ENCODE measurements around the gene KIAA1755.
"Not testable (repeated sequence)": the region's sequence is repeated elsewhere in the genome, so short reads cannot be mapped to it uniquely, and the experiment has no call there.

The KIAA1755 gene

GRCh38 chr20:38290829-38291814 is 30.6 kb upstream of the KIAA1755 start:
- DNase-seq = no peak

DNA sequence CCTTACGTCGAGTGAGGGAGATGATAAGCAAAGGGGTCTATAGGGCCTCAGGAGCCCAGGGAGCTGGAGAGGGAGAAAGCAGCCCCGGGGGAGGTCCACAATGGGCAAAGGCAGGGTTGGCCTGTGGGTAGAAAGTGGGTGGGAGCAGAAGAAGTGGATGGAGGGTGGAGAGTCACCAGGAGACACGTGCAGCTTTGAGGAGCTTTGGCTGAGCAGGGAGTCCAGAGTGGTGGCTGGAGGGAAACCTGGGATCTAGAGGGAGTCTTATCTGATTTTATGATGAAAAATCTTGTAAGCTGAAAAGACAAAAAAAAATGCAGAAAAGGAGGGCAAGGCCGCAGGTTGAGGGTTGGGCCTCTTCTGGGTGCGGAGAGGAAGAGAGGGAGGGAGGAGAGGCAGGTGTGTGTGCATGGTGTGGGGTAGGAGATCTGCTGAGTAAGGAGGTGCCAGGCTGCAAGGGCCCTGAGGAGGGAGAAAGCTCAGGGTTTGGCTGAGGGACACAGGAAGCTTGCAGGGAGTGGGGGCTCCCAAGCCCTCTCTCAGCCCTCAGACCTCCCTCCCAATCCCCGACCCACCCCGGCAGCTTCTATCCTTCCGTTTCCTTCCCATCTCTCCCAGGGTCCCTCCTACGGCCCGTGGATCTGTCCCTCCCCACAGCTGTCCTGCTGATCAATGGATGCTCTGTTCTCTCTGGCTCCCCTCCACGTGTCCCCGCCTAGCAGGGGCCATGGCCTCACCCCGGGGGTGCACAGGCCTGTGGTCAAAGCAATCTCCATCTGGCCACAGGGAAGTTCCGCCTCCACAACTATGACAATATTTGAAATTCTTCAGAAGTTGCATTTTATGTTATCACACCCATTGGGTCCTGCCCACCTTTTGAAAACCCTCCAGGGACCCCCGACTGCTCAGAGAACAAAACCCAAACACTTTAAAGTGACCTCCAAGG is 26.3 kb upstream of the KIAA1755 start:
- no peak for DNase-seq

GRCh38 chr20:38284893-38285444 is 24.4 kb upstream of the KIAA1755 start:
- no peak for DNase-seq

DNA sequence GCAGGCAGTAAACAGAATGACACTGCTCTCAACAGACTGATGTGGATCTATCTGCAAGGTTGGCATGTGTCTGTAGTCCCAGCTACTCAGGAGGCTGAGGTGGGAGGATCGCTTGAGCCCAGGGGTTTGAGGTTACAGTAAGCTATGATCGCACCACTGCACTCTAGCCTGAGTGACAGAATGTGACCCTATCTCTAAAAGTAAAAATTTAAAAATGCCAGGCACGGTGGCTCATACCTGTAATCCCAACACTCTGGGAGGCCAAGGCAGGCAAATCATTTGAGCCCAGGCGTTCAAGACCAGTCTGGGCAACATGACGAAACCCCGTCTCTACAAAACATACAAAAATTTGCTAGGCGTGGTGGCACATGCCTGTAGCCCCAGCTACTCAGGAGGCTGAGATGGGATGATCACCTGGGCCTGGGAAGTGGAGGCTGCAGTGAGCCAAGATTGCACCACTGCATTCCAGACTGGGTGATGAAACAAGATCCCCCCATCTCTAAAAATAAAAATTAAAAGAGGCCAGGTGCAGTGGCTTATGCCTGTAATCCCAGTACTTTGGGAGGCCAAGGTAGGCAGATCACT is 23.6 kb upstream of the KIAA1755 start:
- DNase-seq = not testable (repeated sequence)

DNA sequence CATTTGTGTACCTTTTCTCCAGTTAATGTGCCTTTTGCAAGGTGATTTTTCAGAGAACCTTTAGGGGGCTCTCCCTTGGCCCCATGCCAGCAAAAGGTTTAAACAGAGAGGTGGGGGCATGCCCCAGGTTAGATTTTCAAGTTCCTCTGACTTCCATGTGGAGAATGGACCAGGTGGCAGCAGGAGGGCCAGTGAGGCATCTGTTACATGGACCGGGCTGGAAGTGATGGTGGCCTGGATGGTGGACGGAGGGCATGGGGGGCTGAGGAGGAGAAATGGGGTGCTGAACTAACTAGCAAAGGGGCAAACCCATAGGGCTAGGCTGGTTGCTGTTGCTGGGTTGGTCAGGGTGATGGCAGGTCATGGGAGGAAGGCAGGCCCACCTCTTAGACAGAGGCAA is 22.7 kb upstream of the KIAA1755 start:
- DNase-seq = no peak

- not testable (repeated sequence) for DNase-seq
Measured at GRCh38 chr20:38281176-38281915, 20.8 kb upstream of the KIAA1755 start.

DNA sequence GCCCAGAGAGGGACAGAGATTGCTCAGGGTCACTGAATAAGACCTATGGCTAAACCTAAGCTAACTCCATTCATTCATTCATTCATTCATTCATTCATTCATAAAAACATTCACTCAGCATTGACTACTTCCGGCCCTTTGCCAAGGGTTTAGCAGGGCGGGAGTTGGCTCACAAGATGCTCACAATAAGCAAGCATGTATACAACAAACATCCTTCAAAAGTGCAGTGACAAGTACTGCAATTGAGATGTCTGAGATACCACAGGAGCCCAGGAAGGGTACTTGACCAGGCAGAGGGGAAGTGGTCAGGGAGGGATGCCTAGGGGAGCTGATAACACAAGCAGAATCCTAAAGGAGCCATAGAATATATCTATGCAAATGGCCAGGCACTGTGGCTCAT is 18.2 kb upstream of the KIAA1755 start:
- DNase-seq = no peak

DNA sequence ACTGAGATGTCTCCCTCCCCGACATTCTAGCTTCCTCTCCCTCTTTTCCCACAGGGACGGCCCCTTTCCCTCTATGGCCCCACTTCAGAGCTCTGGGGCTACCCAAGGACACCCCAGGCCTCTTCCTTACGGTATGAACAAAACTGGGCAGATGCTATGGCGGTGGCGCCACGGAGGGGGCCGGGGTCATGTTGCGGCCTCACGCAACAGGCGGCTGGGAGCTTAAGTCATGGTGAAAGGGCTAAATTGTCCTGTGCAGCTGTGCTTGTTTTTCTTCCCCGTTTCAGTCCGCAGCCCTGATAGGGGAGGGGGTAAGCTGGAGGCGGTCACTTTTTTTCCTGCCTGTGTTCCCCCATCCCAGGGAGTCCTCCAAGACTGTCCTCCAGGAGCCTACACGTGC is 17.6 kb upstream of the KIAA1755 start:
- no peak for DNase-seq

DNA sequence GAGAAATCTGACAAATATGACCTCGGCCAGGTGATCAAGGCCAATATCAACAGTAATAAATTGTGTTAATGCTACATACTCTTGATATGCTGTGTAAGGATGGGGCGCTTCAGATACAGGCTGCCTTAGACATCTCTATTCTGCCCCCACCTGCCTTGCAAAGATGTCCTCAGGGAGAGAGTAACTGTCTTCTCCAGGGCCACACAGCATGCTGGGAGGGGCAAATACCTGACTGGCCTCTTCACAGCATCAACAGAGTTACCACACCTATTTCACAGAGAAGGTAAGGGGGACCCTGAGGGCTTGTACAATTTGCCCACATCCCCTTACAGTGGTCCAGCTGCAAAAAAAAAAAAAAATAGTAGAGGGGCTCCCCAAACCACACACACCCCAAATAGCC is 17.2 kb upstream of the KIAA1755 start:
- no peak for DNase-seq

DNA sequence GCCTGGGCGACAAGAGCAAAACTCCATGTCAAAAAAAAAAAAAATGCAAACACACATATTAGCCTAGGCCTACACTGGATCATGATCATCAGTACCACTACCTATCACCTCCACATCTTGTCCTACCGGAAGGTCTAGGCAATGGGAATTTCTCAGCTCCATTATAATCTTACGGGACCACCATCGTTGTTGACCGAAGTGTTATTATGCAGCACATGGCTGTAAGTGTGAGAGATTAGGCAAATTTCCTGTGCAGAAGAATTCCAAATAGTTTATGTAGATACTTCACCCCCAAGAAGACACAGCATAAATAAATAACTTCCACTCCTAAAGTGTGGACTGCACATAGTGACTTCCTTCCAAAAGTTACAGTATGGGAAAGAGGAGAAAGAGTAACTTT is 16.8 kb upstream of the KIAA1755 start:
- no peak for DNase-seq

DNA sequence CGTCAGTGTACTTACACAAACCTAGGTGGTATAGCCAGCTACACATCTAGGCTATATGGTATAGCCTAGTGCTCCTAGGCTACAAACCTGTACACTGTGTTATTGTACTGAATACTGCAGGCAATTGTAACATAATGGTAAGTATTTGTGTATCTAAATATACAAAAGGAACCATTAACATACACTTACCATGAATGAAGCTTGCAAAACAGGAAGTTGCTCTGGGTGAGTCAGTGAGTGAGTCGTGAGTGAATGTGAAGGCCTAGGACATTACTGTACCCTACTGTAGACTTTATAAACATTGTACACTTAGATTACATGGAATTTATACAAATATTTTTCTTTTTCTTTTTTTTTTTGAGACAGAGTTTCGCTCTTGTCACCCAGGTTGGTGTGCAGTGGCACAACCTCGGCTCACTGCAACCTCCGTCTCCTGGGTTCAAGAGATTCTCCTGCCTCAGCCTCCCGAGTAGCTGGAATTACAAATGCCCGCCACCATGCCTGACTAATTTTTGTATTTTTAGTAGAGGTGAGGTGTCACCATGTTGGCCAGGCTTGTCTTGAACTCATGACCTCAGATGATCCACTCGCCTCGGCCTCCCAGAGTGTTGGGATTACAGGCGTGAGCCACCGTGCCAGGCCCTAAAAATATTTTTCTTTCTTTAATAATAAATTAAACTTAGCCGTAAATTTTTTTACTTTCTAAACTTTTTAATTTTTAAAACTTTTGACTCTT is 15.4 kb upstream of the KIAA1755 start:
- DNase-seq = no peak

DNA sequence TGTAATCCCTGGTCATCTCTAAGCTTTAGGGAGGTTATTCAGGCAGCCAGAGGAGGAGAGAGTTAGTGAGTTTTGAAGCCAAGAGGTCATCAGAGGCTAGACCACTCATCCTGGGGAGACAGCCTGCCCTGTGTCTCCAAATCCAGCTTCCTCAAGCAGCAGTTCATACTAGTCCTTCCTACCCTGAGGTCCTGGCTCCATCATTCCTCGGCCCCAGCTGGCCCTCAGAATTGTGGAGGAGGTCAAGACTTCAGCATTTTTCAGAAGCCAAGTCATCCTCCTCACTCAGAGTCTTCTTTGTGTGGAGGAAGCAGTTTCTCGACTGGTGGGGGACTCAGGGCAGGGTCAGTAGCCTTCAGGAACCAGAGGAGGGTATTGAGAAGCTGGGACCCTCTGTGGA is 12.4 kb upstream of the KIAA1755 start:
- no peak for DNase-seq

DNA sequence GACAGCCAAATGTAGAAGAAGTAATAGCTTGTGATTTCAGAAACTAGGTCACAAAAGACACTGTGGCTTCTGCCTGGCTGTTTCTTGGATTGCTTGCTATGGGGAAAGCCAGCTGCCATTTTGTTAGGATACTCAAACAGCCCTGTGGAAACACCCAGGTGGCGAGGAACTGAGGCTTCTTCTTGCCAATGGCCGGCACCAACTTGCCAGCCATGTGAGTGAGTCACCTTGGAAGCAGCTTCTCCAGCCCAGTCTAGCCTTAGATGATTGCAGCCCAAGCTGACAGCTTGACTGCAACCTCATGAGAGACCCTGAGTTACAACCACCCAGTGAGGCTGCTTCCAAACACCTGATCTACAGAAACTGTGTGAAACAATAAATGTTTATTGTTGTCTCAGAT is 11.9 kb upstream of the KIAA1755 start:
- DNase-seq = no peak

DNA sequence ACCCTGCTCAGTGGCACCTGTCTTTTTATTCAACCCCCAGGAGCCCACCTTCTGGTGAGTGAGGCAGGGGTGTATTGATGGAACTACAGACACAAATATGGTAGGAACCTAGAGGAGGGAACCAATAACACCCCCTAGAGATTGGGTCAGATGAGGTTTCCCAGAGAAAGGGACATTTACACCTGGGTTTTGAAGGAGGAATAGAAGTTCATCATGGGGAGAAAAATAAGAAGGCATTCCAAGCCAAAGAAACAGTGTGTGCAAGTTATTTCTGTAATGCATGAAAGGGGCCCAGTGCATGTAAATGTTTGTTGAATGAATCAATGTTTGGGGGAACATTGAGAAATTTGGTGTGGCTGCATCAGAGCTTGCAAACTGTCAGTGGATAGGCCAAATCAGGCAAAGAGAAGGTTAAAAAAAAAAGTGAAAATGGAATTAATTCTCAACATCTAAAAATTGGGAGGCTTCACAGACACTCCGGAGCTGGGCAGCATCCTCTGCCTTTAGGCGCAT is 11.1 kb upstream of the KIAA1755 start:
- DNase-seq = no peak

- DNase-seq = no peak
Measured at GRCh38 chr20:38270869-38271605, 10.5 kb upstream of the KIAA1755 start.

GRCh38 chr20:38269715-38270114 is 9.2 kb upstream of the KIAA1755 start:
- DNase-seq = no peak

- no peak for DNase-seq
Measured at GRCh38 chr20:38269040-38269439, 8.5 kb upstream of the KIAA1755 start.

DNA sequence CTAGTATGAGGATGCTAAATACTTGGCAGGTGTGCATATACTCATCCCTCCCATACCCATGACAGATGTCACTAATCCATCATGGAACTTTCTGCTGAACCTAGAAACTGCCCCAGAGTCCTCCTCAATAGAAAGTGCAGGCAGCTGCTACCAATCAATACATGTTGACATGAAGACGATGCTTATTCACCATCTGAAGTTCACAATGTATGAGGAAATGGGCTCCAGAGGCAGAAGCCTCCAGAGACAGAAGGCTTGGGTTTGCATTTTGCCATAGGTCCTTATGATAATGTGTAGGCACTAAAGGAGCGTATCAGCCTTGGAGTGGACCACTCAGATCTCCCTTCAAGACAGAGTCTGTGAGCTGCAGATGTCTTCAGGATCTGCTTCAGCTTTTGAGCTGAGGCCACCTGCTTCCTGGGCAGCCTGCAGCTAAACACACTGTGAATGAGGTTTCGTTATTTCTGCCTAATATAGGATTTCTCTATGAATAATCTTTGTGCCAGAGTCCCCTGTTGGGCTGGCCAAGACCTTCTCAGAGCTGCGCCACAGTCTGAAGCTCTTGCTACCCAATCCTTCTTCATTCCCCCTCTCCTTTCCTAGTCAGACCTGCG is 7.5 kb upstream of the KIAA1755 start:
- DNase-seq = no peak

DNA sequence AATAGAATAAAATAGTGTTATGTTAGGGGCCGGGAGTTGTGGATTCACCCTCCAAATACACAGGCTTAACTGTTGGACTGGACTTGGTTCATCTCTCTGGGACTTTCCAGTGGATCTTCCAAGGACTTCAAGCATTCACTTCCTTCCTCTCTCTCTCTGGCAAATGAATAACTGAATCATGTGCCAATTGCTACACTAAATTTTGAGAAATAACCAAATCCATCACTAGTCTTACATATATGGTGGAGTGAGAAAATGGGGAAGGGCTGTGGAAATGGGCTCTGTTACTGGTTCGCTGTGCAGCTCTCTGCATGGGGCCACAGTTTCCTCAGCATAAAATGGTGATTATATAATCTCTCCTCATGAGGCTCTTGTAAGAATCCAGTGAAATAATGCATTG is 6.8 kb upstream of the KIAA1755 start:
- no peak for DNase-seq

DNA sequence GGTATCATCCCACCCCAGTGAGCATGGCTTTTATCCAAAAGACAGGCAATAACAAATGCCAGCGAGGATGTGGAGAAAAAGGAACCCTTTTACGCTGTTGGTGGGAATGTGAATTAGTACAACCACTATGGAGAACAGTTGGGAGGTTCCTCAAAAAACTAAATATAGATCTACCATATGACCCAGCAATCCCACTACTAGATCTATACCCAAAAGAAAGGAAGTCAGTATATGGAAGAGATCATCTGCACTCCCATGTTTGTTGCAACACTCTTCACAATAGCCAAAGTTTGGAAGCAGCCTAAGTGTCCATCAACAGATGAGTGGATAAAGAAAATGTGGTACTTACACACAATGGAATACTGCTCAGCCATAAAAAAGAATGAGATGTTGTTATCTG is 5.9 kb upstream of the KIAA1755 start:
- no peak for DNase-seq
